ENCODE results near the gene ATP5PB.

Gene ATP5PB

GRCh38 chr1:111476214-111476613, 26.9 kb downstream of the ATP5PB start:
- no peak for DNase-seq

DNA sequence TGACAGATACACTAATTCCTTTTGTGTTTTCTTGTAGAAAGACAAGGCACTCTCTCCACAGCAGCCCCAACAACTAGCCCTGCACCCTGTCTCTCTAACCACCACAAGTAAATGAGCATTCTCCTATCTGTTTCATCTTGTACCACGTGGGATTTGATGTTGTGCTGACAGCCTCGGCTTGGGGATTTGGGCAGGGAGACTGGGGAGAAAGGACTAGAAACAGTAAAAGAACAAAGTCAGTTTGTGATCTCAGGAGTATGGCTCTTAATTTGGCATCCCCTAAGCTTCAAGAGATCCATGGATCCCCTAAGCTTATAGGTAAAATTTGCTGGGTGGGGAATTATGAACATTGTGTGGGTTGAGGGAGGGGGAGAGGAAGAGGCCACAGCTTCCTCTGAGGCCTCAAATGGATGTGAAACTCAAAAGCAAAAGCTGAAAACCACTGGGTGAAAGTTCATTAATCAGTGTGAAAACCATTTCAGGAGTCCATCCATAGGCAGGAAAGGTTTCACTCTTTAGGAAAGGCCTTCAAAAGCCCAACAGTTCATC, 27.6 kb downstream of the ATP5PB start:
- no peak for DNase-seq

- DNase-seq = no peak
Observed at GRCh38 chr1:111480674-111481073, 31.4 kb downstream of the ATP5PB start.

DNA sequence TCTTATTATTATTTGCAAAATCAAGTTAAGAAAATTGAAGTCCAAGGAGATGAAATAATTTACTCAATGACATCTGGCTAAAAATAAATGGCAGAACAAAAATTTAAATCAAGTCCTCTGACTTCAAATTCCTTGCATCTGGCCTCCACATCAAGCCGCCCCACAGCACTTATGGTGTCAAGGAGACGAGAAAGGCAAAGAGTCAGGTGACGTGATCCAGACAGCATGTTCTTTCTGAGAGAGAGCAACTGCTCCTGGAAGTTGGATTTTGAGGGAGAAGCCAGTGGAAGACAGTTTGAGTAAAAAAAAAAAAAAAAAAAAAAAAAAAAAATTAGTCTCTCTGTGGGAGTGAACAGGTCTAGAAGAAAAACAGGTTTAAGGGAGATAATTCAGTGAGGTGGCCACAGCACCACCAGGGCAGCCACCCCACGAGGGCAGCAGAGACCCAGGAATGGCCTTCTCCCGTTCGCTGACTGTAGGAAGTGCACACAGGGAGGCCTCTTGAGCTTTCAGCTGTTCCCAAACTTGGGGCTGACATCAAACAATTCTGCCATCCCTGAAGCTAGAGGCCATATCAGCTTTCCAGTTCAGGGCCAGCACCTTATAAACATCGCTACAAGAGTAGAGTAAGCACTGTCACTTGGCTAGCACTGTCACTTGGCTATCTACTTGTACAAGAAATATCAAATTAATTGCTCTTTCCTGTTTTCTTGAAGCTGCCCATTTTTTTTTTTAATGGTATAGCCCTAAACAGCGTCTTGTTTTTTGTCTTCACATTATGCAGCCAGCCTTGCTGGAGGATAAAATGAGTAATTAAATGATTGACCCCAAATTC, 32.3 kb downstream of the ATP5PB start:
- peak; percentile 3 for DNase-seq

- no peak for DNase-seq
Observed at GRCh38 chr1:111483166-111483565, 33.9 kb downstream of the ATP5PB start.

DNA sequence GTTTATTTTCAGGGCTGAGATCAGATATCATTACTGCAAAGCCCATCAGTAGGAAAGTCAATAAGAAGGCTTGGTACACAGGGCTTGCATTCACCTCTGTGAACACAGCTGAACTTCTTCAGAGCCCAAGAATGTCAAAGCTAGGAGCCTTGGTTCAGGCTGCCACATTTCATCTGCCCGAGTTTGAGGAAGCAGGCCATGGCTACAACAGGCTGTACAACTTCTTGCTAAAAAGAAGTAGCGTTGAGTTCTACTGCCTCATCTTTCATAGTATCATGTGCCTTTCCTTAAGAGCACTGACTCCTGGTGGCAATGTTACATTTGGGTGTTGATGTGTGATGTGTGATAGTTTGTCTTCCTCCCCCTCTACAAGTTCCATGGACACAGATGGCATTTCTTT, 34.6 kb downstream of the ATP5PB start:
- no peak for DNase-seq

GRCh38 chr1:111484391-111485026, 35.2 kb downstream of the ATP5PB start:
- DNase-seq = no peak

DNA sequence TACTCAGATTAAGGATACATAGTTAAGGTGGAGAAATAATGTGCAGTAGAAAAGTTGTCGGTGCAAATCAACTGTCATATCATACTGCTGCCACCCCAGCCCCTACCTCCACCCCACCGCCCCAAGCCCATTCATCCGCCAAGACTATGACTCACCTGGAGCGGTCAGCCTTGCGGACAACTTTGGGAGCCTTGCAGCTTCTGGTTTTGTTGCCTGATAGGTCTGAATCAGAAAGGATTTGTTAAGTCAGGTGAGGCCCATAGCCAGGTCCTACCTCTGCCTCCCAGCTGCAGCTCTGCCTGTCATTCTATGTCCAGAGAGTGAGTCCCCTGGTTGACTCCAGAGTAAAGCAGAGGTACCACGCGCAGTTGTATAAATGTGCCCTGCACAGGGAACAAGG, 37.2 kb downstream of the ATP5PB start:
- no peak for DNase-seq

GRCh38 chr1:111487133-111487532, 37.9 kb downstream of the ATP5PB start:
- DNase-seq = no peak

DNA sequence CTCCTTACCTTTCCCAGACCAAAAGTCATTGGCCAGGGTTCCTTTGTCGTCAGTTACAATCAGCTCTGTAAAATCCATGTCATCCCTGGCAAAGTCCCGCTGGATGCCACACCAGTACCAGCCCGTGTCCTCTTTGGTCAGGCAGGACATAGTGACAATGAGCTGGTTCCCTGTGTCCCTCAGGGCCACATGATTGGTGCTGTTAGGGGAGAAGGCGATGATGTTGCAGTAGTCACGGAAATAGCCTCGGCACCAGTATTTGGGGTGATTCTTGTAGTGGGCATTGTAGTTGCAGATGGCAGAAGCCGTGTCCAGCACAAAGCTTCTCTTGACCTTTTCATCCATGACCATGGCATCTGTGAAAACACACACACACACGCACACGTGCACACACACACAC, 39.4 kb downstream of the ATP5PB start:
- DNase-seq = no peak

DNA sequence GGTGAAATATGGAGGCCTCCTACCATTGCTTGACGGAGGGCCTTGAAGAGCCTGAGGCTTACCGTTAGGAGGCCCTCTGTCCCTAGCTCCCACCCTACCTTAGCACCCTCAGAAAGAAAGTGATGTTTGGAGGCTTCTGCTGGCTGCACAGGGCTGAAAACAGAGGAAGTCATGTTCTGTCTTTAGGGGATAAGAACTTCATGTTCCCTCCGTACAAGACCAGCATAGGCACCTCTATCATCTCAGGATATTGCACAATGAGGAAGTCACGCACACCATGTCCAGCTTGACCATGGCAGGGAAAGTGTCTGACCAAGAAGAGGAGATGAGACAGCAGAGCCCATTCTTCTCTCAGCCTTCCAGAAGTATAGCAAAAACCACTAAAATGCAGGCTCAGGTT, 40.3 kb downstream of the ATP5PB start:
- DNase-seq = no peak

GRCh38 chr1:111490220-111490619, 41.0 kb downstream of the ATP5PB start:
- DNase-seq = no peak

- DNase-seq = no peak
Observed at GRCh38 chr1:111491070-111491469, 41.8 kb downstream of the ATP5PB start.

- DNase-seq = no peak
Observed at GRCh38 chr1:111496398-111496797, 47.1 kb downstream of the ATP5PB start.

- no peak for DNase-seq
Observed at GRCh38 chr1:111497592-111497991, 48.3 kb downstream of the ATP5PB start.

DNA sequence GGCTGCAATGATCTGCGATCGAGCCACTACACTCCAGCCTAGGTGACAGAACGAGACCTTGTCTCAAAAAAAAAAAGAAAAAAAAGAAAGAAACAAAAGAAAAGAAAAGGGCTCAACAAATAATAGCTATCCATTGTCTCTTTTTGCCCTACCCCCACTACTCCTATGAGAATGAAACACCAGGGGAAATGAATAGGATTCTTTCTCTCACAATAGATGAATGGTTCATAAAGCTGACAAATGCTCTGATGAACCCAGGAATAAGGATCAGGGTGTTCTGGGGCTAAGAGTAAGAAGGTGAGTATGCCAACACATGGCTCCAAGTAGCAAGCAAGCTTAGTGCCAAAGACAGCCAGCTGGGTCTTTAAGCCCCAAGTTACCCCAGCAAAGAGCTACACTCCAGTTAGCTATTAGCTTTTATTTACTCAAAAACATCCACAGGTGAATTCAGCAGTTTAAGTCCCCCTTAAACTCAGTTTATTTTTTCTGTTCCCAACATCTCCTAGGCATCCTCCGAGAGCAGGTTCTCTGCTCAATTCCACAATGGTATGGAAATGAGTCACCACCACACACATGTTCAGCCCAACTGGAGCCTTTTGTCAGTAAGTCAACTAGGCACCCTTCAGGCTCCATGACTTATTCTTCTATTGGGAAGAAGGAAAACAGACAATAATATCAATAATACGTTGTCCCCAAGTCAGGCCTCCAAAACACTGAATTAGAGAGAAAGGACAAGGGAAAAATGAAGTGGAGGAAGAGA, 49.9 kb downstream of the ATP5PB start:
- DNase-seq = no peak

- DNase-seq = no peak
Observed at GRCh38 chr1:111501645-111502044, 52.4 kb downstream of the ATP5PB start.

DNA sequence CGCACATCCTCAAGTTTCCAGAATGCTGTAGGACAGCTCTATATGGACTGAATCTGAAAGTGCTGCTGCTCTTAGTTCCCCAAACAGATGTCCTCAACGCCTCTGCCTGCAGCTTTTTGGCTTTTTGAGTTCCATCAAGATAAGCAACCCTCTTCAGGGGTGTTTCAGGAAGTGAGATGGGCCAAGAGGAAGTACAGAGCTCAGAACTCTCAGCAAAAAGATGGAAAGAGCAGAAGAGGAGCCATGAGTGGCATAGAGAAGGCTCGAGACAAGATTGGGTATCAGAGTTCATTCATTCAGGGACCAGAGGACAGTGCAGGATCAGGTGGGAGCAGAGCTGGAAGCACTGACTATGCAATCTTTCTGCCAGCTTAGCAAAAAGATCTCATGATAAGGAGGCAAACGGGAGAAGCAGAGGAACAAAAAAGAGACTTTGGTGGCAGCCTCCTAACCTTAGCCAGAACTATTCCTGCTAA, 54.4 kb downstream of the ATP5PB start, which contains the start of the genes ADORA3 and TMIGD3:
Gene ADORA3 (minus strand): TSS at position 49 of the 476 bp plus-strand sequence. CDS start 279 bp downstream, outside the sequence.
Gene TMIGD3 (minus strand): TSS at position 49 of the 476 bp plus-strand sequence. CDS start 279 bp downstream, outside the sequence.
- DNase-seq = no peak

- DNase-seq = no peak
Observed at GRCh38 chr1:111504097-111504496, 54.8 kb downstream of the ATP5PB start.

DNA sequence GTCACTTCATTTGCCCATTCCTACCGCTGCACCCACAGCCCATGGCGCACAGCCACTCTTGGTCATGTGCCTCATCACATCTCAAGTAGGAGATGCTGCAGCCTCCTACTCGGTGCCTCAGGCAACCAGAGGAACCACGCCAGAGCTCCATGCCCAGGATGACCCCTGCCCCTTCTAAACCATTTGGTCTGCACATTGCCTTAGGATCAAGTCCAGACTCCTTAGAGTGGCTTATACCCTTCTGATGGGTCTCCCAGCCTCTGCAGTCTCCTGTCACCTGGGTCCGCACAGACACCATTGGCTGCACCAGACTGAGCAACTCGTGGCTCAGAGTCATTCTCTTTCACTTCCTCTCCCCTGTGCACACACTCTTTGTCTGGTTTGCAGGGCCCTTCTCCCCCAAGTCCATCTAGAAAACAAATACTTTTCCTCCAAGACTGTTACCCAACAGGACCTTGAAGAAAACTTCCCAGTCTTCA, 56.4 kb downstream of the ATP5PB start:
- DNase-seq = no peak

DNA sequence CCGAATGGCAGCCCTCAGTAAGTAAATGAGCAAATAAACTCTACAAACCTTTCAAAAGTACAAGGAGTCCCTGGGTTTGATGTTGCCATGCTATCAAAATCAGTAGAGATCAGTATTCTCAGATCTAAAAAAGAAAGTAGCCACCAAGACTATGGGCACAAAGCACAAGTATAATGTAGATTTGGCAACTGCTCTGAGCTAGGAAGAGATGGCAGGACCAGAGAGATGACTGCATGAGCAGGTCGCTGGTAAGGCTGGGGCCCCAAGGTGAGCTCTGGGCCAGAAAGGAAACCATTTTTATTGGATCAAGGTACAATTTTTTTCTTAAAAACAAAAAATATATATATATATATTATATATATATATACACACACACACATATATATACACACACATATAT, 57.3 kb downstream of the ATP5PB start:
- DNase-seq = no peak

DNA sequence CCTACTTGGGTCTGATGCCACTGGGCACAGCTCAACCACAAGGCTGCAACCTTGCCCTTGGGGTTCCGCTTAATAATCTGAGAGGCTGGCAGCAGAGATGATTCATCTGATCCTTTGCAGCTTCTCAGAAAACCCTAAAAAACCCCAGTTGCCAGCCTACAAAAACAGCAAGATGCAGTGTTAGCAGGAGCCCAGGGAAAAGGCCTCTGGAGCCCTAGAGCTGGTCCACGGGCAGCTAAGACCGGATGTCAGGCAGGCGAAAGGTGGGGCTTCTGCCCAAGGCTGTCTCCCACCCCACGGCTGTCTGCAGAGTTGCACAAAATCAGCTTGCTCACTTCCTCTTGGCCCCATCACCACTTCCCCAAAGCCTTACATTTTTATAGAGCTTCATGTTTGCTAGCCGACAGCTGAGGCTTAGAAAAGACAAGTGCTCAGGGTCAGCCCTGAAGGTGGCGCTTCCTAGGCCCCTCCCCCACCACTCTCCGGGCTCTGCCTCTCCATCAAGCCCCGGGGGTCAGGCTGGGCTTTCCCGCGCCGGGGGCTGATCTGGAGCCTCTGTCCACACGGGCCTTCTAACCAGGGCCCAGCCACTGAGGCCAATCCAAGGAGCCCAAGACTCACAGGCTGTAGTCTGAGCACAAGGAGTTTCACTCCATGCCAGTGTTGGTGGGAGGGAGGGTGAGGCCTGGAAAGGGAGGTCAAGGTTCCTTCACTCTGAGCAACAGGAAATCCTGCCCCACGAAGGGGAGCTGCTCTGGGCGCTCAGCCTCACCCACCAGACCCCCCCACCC, 58.3 kb downstream of the ATP5PB start:
- DNase-seq = no peak

All from GOT3 (cell line).